B cell (primary cell): ENCODE measurements around the gene S100A10.

Source experiments
- CTCF ChIP-seq: fragments of 200-600 bp; IDR thresholded peaks from one replicate; pipeline ENCODE4 v1.8.0; 2022; ENCODE audit warnings: antibody characterized with exemption, mild to moderate bottlenecking
- EZH2 ChIP-seq: IDR thresholded peaks from 2 replicates; pipeline ENCODE4 v1.6.1; 2012; ENCODE audit warnings: borderline replicate concordance, low read depth, mild to moderate bottlenecking, moderate library complexity, low read length; ENCODE audit not compliant: insufficient read depth, poor library complexity, severe bottlenecking

- TF ChIP-seq EZH2, result no peak
- TF ChIP-seq CTCF, result no peak
Observed at GRCh38 chr1:152000964-152001630, 7.4 kb upstream of the S100A10 start.
